Activated CD4-positive, CD25-positive, alpha-beta regulatory T cell treated with anti-CD3 and anti-CD28 coated beads, Interleukin-2, amount 50 U/mL, for 24 hours (primary cell): ENCODE data around the gene ALOX15.
"Not testable (repeated sequence)": the region's sequence is repeated elsewhere in the genome, so short reads cannot be mapped to it uniquely, and the experiment has no call there.

Experiments
- ATAC-seq, 2 donors: fragments of 150-1000 bp; cut with Tn5 transposase; one replicate each; pipeline ENCODE4 v1.10.0; 2021; ENCODE audit warnings: mild to moderate bottlenecking in 1 of 2, moderate library complexity in 1 of 2

Gene ALOX15

DNA sequence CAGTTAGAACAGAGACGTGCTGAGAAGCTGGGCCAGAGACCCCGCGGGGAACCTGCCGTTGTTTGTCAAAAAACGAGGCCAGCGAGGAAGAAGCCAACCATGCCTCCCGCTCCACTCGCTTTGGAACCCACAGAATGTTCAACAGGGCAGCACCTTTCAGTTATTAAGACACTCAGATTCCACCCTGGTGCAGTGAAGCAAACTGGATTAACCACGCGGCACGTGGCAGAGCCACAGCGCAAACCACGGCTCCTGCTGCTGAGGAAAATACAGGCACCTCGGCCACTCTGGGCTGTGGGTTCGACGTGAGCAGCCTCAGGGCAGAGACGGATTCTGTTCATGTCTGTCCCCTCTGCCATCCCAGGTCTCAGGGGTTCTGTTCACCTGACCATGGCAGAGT lies 24.4 kb downstream of the ALOX15 start:
- ATAC-seq: no peak

- no peak for ATAC-seq
These were observed 25.0 kb downstream of the ALOX15 start for GRCh38 chr17:4616476-4616875.

DNA sequence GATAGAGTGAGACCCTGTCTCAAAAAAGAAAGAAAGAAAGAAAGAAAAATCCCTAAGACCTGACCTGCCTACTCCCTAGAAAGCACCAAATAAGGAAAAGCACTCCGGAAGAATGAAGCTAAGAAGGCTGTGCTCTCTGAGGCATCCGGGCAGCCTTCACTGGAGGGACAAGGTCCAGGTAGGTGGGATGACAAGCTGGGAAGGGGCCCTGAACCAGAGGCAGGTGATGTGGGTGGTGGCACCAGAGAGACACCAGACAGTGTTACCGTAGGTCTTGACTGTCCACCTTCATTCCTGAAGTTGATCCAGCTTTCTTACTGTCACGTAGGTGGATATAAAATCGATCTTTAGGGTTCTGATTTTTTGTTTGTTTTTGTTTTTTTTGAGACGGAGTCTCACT lies 30.8 kb downstream of the ALOX15 start:
- no peak for ATAC-seq

DNA sequence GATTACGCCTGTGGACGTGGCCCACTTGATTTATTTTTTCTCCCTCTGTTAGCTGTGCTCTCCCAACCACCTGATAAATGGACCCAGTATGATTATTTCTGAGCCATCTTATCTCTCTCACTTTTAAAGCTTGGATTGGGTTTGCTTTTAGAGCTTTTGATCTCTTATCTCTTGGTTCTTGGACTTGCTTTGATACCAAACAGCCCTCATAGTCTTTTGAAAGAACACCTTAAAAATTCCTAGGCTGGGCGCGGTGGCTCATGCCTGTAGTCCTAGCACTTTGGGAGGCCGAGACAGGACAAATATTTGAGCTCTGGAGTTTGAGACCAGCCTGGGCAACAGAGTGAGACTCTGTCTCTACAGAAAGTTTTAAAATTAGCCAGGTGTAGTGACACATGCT lies 31.3 kb downstream of the ALOX15 start:
- no peak for ATAC-seq

DNA sequence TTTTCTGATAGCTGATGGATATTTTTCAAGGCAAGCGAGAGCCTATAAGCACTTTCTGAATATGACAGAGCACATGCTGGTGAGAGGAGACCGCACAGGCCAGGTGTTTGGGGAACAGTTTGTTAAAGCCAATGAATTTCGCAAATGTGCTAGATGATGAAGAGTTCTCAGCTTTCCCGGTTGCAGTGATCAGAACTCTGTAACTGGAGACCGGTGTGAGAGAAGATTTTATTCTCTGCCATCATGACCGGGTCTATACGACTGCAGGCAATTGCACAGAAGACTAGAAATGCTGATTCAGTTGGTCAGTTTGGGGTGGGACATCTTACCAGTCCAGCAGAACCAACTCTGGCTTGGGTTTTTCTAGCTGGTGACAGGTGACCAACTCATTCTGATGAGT lies 31.7 kb downstream of the ALOX15 start:
- ATAC-seq: no peak

DNA sequence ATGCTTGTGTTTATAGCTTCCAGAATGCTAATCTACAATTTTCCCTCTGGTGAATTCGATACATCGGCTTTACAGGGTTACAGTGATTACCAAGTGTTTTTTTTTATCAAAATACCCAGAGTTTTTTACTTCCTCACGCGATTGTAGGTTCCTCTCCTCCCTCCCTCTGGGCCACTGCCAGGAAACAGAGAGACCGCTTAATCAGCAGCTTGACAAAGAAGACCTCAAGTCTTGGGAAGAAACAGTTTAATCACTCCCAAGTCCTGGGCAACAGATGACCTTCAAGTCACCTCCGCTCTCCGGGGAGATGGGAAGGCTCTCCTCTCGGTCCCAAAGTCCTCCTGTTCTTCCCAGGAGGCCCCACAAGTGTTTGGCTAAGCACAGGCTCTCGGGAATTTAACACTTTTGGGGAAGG lies 33.7 kb downstream of the ALOX15 start:
- ATAC-seq: no peak

DNA sequence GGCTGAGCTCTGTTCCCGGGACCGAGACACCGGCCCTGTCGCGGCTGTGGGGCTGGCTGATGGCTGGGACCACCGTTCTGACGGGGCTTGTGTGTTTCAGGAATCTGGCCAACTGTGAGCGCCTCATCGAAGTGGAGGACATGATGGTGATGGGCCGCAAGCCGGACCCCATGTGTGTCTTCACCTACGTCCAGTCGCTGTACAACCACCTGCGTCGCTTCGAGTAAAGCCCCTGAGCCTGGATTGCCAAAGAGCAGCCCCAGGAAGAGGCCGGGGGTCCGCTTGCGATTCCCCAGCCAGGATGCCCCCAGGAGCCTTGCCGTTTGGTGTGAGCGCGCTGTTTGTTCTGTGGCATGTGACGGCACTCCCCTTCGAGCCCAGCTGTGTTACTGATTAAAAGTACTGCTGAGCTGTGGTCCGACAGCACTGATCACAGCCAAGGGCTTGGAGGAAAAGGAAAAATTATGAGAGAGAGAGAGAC lies 34.2 kb downstream of the ALOX15 start:
- ATAC-seq: no peak

GRCh38 chr17:4605826-4606225 lies 35.7 kb downstream of the ALOX15 start:
- no peak for ATAC-seq

GRCh38 chr17:4604736-4605135 lies 36.7 kb downstream of the ALOX15 start:
- not testable (repeated sequence) for ATAC-seq

- no peak for ATAC-seq
These were observed 37.3 kb downstream of the ALOX15 start for GRCh38 chr17:4604111-4604644.

DNA sequence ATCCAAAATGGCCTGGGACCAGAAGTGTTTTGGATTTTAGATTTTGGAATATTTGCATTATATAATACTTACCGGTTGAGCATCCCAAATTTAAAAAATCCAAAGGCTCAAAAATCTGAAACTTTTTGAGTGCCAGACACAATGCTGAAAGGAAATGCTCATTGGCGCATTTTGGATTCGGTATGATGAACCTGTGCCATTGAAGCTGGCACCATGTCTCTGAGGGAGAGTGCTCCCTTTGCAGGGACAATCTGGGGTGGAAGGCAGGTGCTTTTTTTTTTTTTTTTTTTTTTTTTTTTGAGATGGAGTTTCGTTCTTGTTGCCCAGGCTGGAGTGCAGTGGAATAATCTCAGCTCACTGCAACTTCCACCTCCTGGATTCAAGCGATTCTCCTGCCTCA lies 39.4 kb downstream of the ALOX15 start:
- no peak for ATAC-seq

DNA sequence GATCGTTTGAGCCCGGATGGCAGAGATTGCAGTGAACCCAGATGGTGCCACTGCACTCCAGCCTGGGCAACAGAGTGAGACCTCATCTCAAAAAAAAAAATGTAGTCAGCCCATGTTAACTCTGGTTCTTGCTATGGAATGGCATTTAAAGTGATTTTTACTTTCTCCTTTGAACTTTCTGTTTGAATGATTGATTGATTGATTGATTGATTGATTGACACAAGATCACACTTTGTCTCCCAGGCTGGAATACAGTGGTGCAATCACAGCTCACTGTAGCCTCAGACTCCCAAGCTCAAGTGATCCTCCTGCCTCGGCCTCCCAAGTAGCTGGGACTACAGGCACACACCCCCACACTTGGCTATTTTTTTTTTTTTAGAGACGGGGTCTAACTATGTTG lies 40.2 kb downstream of the ALOX15 start:
- no peak for ATAC-seq

DNA sequence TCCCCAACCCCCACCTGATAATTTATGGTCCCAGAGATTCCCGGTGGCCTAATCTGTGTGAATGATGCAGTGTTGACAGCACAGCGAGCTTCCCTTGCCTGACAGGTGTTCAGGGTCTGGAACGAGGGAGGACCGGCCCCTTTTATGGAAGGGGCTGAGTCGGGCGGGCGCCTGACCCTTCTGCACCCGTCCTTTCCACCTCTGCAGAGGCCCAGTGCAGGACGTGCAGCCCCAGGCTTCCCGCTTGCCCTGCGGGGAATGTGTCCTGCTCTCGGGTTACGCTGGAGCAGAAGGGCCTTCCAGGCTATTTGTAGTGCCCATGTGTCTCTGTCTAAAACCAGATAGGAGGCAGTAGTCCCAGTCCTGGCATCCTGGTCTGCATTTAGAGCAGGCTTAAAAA lies 40.9 kb downstream of the ALOX15 start:
- no peak for ATAC-seq

DNA sequence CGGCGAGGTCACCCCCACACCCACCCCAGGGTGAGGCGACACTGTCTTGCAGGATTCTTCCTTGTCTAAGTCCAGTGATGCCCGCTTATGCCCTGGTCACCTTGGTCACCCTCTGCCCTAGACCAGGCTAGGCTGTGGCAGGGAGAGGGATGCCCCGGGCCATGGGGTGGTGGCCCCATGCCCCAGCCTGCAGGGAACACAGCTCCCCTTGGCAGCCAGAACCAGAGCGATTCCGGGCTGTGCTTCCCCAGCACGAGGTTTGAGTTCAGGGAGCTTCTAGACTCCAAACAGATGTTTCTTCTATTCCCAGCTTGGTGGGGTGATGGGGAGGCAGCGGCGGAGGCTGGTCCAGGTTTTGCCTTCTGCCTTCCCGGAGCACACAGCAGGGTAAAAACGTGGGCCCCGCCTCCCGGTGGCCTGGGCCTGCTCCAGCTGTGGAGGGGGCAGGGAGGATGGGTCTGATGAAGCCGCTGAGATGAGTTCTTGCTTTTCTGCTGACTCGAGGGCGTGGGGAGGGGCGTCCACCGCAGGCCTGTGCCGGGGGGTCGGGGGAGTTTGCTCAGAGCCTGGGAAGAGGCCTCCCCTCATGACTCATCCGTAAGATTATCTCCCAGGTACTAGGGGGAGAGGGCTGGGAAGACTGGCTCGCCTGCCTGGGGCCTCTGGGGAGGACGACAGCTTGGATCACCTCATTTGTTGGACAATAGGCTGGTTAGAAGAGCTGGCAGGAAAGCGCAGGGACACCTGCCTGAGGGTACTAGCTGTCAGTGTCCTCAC lies 41.8 kb downstream of the ALOX15 start:
- ATAC-seq: no peak

- no peak for ATAC-seq
These were observed 42.5 kb downstream of the ALOX15 start for GRCh38 chr17:4598776-4599504.

GRCh38 chr17:4597975-4598374 lies 43.5 kb downstream of the ALOX15 start:
- no peak for ATAC-seq

DNA sequence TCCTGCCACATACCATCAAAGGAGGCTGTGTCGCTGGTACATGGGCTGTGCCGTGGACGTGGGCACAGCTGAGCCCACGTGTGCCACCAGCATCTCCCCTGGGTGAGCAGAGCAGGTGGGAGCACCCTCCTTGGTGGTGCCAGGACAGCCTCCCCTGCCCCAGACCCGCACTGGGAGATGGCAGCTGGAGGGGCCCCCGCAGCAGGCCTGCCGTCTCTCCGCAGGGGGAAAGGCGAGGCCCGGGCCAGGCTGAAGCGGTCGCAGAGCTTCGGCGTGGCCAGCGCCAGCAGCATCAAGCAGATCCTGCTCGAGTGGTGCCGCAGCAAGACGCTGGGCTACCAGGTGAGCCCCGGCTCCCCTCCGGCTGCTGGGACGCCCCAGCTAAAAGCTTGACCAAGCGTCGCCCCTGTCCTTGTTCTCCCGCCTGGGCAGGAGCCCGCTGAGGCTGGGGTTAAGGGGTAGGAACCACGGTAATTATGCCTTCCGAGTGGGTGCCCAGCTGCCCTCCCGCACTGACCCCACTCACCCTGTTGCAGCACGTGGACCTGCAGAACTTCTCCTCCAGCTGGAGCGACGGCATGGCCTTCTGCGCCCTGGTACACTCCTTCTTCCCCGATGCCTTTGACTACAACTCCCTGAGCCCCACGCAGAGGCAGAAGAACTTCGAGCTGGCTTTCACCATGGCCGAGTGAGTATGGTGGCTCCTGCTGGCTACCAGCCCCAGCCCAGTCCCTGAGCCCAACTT lies 44.7 kb downstream of the ALOX15 start:
- ATAC-seq: no peak

DNA sequence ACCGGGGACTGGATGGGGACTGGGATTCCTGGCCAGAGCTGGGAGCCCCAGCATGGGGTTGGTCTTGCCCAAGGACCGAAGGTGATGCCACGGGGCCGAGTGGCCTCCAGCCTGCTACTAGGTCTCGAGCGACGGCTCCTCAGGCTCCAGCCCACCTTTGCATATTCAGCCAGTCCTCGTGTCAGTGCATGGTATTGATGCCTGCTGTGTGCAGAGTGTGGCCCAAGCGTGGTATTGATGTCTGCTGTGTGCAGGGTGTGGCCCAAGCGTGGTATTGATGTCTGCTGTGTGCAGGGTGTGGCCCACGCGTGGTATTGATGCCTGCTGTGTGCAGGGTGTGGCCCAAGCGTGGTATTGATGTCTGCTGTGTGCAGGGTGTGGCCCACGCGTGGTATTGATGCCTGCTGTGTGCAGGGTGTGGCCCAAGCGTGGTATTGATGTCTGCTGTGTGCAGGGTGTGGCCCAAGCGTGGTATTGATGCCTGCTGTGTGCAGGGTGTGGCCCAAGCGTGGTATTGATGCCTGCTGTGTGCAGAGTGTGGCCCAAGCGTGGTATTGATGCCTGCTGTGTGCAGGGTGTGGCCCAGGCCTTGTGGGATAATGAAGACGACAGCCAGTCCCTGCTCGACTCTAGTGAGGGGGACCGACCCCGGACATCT lies 45.7 kb downstream of the ALOX15 start:
- not testable (repeated sequence) for ATAC-seq

DNA sequence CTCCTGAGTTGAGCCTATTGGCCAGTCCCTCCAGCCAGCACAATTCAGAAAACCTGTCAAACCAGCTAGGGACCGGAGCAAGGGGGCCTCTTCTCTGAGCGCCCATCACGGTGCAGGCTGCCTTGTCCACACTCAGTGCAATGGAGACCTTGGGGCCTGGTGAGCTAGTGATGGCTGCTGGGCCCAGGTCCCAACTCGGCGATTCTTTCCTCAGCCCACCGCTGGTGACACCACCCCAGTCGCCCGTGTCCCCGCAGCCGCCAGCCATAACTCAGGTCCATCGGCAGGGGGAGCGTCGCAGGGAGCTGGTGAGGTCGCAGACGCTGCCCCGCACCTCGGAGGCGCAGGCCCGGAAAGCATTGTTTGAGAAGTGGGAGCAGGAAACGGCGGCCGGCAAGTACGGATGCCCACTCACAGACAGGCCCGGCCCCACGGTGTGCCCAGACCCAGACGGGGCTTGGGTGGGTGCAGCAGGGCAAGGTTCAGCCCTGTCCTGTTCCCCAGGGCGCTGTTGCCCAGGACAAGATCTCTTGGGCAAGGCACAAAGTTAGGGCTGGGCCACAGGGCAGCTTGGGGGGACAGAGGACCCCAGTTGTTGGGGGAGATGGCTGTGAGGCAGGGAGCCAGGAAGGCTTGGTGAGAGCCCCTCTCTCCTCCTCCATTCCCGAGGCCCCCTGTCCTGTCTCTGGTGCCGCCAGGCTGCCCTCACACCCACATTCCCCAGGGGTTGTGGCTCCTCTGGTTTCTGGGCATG lies 46.4 kb downstream of the ALOX15 start:
- peak; percentile 43 to 63 for ATAC-seq

DNA sequence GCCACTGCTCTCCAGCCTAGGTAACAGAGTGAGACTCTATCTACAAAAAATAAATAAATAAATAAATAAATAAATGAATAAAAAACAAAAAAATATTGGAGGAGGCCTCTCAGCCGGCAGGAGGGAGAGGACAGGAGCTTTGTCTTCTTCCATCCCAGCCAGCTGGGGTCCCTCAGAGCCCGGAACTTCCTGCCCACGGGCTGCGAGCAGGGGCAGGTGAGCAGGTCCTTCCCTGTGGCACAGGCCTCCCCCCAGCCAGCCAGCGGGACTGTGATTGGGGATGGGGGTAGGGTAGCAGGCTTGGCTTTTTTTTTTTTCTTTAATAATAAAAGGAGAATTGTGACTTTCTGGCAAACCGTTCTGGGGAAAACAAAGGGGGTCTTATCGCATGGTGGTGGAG lies 47.1 kb downstream of the ALOX15 start:
- ATAC-seq: no peak

DNA sequence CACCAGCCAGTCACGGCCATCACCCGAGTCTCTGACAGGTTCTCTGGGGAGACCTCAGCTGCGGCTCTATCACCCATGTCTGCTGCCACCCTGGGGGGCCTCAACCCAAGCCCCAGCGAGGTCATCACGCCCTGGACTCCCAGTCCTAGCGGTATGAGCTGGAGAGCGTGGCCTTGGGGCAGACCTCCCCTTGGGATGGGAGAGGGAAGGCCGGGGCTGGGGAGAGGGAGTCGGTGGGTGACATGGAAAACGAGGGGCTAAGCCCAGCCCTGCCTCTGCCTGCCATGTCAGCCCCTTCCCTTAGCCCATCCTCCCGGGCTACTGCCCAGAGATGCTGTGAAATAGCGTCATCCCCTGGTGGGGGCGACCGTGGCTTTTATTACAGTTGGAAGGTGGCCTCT lies 48.5 kb downstream of the ALOX15 start:
- ATAC-seq: no peak
